ENCODE measurements around the gene COL13A1.

- TF ChIP-seq CTCF (IDR thresholded peaks at IDR 0.05; ENCODE audit: low read depth, low read length): no peak
- TF ChIP-seq POLR2A (IDR thresholded peaks at IDR 0.05; ENCODE audit: extremely low read depth, insufficient read length): no peak
- TF ChIP-seq MAX (IDR thresholded peaks at IDR 0.05; ENCODE audit: low read depth, low read length): no peak
- no peak for TF ChIP-seq MYC (IDR thresholded peaks at IDR 0.05; ENCODE audit: low read depth, low read length)
These were observed 21.6 kb upstream of the COL13A1 start for GRCh38 chr10:69780077-69780476.
